Upper lobe of left lung (tissue), 6 donors: ENCODE results near the gene SYNE2. TPM values are rescaled to one million over a fixed set of nuclear protein-coding genes. Genes with fewer than 3 reads are reported as not detected.

Experiments used
- ATAC-seq, 2 donors: fragments of 200-7000 bp; cut with Tn5 transposase; one replicate each; pipeline ENCODE4 v1.9.1; 2022; ENCODE audit warnings: mild to moderate bottlenecking in 2 of 2, moderate library complexity in 2 of 2; ENCODE audit not compliant: low FRiP score in 2 of 2
- DNase-seq, 2 donors: peaks; one replicate each; pipeline ENCODE4 v3.0.0-alpha.2; 2019 to 2020
- H3K27ac ChIP-seq, 4 donors: fragments of 200-600 bp; sonication (generic); one replicate each; pipeline ENCODE4 v1.5.1; 2016 to 2019
- H3K27me3 ChIP-seq, 4 donors: fragments of 200-600 bp; sonication (generic); one replicate each; pipeline ENCODE4 v1.5.1; 2017 to 2019
- H3K36me3 ChIP-seq, 4 donors: fragments of 200-600 bp; sonication (generic); one replicate each; pipeline ENCODE4 v1.5.1; 2016 to 2019
- H3K4me1 ChIP-seq, 4 donors: fragments of 200-600 bp; sonication (generic); one replicate each; pipeline ENCODE4 v1.5.1; 2018 to 2019
- H3K4me3 ChIP-seq, 4 donors: fragments of 200-600 bp; sonication (generic); one replicate each; pipeline ENCODE4 v1.5.1; 2017 to 2019; ENCODE audit warnings: mild to moderate bottlenecking in 2 of 4, moderate library complexity in 1 of 4
- H3K9me3 ChIP-seq, 4 donors: fragments of 200-600 bp; sonication (generic); one replicate each; pipeline ENCODE4 v1.5.1; 2018 to 2019
- EP300 ChIP-seq, 4 donors: sonication (generic); formaldehyde crosslinking; IDR thresholded peaks; one replicate each; pipeline ENCODE4 v1.5.1; 2017; ENCODE audit warnings: antibody characterized with exemption in 4 of 4, control low read depth in 2 of 4
- POLR2A ChIP-seq, 4 donors: fragments of 450-650 bp; IDR thresholded peaks; one replicate each; pipeline ENCODE4 v1.5.1; 2016 to 2017; ENCODE audit warnings: antibody characterized with exemption in 4 of 4, mild to moderate bottlenecking in 2 of 4
- POLR2AphosphoS5 ChIP-seq, 2 donors: sonication (generic); formaldehyde crosslinking; IDR thresholded peaks; one replicate each; pipeline ENCODE4 v1.5.1; 2017; ENCODE audit warnings: antibody characterized with exemption in 2 of 2
- WGBS, 2 donors: methylation state at CpG; one replicate each; pipeline ENCODE4 v1.1.5; 2017 to 2018; 5-methylcytosine and 5-hydroxymethylcytosine counted together
- total RNA-seq, 6 donors: library from RNA; depleted of rRNA in 4 of 6; stranded (reverse); fragments of >200 nt in 4 of 6; gene quantifications; one replicate each; pipeline versions ENCODE4 v1.1.0 to v1.2.1, GENCODE V29; 2016 to 2021
- TF ChIP-seq, protein P1 (sequence below), 6 experiments: fragments of 450-650 bp in 4 of 6; fragments of 200-600 bp in 2 of 6; sonication (generic) in 2 of 6; IDR thresholded peaks; one replicate each; pipeline ENCODE4 v1.5.1; 2016 to 2019; ENCODE audit warnings: antibody characterized with exemption in 6 of 6
- donor health status: DM: no; HTN: no; CAD: no; lungs with moderate emphysema.
- donor health status: DM: no; HTN: yes; CAD: no; lungs with severe emphysema.

The SYNE2 gene
- total RNA-seq, 6 donors from 2014 or later = 75.8 to 439 (median 234) TPM

DNA sequence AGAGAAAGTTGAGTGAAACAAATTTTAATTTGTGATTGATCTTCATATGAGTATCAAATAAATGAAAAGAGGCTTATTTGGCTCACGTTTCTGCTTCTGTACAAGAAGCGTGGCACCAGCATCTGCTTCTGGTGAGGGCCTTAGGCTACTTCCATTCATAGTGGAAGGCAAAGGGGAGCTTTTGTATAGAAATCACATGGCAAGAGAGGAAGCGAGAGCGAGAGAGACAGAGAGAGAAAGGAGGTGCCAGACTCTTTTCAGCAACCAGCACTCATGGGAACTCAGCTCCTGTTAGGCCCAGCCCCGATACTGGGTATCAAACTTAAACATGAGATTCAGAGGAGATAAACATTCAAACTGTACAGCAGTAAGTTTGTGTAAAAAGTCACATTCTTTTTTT, 121.4 kb downstream of the SYNE2 start:
- no peak for ATAC-seq
- TF ChIP-seq EP300 (IDR thresholded peaks at IDR 0.05) = no peak
- TF ChIP-seq POLR2AphosphoS5 (IDR thresholded peaks at IDR 0.05) = no peak
- TF ChIP-seq, protein P1, sequence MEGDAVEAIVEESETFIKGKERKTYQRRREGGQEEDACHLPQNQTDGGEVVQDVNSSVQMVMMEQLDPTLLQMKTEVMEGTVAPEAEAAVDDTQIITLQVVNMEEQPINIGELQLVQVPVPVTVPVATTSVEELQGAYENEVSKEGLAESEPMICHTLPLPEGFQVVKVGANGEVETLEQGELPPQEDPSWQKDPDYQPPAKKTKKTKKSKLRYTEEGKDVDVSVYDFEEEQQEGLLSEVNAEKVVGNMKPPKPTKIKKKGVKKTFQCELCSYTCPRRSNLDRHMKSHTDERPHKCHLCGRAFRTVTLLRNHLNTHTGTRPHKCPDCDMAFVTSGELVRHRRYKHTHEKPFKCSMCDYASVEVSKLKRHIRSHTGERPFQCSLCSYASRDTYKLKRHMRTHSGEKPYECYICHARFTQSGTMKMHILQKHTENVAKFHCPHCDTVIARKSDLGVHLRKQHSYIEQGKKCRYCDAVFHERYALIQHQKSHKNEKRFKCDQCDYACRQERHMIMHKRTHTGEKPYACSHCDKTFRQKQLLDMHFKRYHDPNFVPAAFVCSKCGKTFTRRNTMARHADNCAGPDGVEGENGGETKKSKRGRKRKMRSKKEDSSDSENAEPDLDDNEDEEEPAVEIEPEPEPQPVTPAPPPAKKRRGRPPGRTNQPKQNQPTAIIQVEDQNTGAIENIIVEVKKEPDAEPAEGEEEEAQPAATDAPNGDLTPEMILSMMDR (IDR thresholded peaks at IDR 0.05) = no peak
- TF ChIP-seq POLR2A (IDR thresholded peaks at IDR 0.05) = no peak
- H3K27me3 ChIP-seq = no peaks in the 10 kb centered on the region
- peaks cover 0 to 31% (median 6%) of the 10 kb centered on the region in 4 donors for H3K36me3 ChIP-seq
- H3K9me3 ChIP-seq = no peaks in the 10 kb centered on the region
- DNase-seq = no peak
- H3K4me1 ChIP-seq = no peaks in the 10 kb centered on the region
- H3K27ac ChIP-seq = no peak overlapping the region
- H3K4me3 ChIP-seq = no peak overlapping the region
- 92 to 99% methylated on average over 5 of the region's 5 CpGs for WGBS, 2 donors

DNA sequence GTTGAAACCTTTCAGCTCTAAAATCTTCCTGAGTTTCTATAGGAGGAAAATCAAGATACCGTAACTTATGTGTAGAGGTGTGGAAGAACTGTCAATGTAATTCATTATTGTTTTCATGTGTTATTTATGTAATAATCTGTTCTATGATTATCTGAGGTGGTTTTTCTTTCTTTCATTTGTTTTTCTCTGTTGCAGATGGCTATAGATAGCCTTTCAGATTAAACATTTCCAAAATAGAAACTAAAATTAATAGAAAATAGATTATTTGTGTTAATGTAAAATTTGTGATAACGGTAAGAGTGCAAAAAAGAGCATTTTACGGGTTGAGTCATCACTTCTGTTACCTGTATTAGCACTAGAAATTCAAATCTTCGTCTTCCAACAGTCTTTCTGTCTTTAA, 128.8 kb downstream of the SYNE2 start:
- no peaks in the 10 kb centered on the region for H3K27me3 ChIP-seq
- H3K4me1 ChIP-seq = no peaks in the 10 kb centered on the region
- H3K27ac ChIP-seq = no peak overlapping the region
- peaks cover 0 to 67% (median 9%) of the 10 kb centered on the region in 4 donors for H3K36me3 ChIP-seq
- DNase-seq (no peak), ATAC-seq (no peak)
- no peak overlapping the region for H3K4me3 ChIP-seq
- H3K9me3 ChIP-seq = no peaks in the 10 kb centered on the region
- WGBS, 2 donors = 93 to 100% methylated on average over 4 of the region's 4 CpGs
- no peak for TF ChIP-seq EP300 (IDR thresholded peaks at IDR 0.05)
- TF ChIP-seq, protein P1 (IDR thresholded peaks at IDR 0.05) = no peak
- no peak for TF ChIP-seq POLR2A (IDR thresholded peaks at IDR 0.05)
- no peak for TF ChIP-seq POLR2AphosphoS5 (IDR thresholded peaks at IDR 0.05)

DNA sequence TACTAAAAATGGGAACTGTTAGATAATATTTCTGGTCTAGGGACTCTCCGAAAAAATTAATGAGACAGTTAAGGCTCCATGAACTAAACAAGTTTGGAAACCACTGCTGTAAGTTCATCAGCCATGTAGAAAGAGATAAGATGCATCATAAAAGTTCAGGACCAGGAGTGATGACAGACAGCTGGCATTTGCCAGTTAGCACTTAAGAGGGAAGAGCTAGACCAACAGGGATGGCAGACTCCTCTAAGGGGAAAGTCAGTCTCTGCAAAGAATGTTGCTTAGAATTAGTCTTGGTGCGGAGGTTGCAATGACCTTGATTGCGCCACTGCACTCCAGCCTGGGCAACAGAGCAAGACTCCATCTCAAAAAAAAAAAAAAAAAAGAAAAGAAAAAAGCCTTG, 129.4 kb downstream of the SYNE2 start:
- TF ChIP-seq POLR2AphosphoS5 (IDR thresholded peaks at IDR 0.05) (no peak), POLR2A (IDR thresholded peaks at IDR 0.05) (no peak), EP300 (IDR thresholded peaks at IDR 0.05) (no peak)
- TF ChIP-seq, protein P1 (IDR thresholded peaks at IDR 0.05) = no peak
- Histone ChIP-seq H3K36me3 (peaks cover 0 to 67% (median 7%) of the 10 kb centered on the region in 4 donors), H3K27ac (no peak overlapping the region), H3K4me3 (no peak overlapping the region), H3K4me1 (no peaks in the 10 kb centered on the region), H3K9me3 (no peaks in the 10 kb centered on the region), H3K27me3 (no peaks in the 10 kb centered on the region)
- no peak for ATAC-seq
- no peak for DNase-seq
- WGBS, 2 donors = 95 to 96% methylated on average over 3 of the region's 3 CpGs

DNA sequence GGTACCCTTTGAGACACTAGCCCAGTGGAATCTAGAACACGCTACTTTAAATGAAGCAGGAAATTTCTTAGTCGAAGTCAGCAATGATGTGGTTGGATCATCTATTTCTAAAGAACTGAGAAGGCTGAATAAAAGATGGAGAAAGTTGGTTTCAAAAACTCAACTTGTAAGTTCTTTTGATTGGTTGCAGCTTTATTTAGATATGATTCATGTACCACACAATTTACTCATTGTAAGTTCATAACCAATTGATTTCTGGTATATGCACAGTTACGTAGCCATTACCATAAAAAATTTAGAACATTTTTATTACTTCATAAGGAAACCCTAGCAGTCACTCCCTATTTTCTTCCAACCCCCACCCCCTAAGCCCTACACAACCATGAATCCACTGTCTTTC, 129.8 kb downstream of the SYNE2 start:
- Histone ChIP-seq H3K4me3 (no peak overlapping the region), H3K9me3 (no peaks in the 10 kb centered on the region), H3K4me1 (no peaks in the 10 kb centered on the region), H3K27me3 (no peaks in the 10 kb centered on the region), H3K36me3 (peaks cover 0 to 62% (median 5%) of the 10 kb centered on the region in 4 donors), H3K27ac (no peak overlapping the region)
- DNase-seq (no peak), ATAC-seq (no peak)
- TF ChIP-seq, protein P1 (IDR thresholded peaks at IDR 0.05) = no peak
- TF ChIP-seq POLR2AphosphoS5 (IDR thresholded peaks at IDR 0.05) = no peak
- no peak for TF ChIP-seq EP300 (IDR thresholded peaks at IDR 0.05)
- TF ChIP-seq POLR2A (IDR thresholded peaks at IDR 0.05) = no peak
- WGBS, 2 donors = 92 to 95% methylated on average over 3 of the region's 3 CpGs

DNA sequence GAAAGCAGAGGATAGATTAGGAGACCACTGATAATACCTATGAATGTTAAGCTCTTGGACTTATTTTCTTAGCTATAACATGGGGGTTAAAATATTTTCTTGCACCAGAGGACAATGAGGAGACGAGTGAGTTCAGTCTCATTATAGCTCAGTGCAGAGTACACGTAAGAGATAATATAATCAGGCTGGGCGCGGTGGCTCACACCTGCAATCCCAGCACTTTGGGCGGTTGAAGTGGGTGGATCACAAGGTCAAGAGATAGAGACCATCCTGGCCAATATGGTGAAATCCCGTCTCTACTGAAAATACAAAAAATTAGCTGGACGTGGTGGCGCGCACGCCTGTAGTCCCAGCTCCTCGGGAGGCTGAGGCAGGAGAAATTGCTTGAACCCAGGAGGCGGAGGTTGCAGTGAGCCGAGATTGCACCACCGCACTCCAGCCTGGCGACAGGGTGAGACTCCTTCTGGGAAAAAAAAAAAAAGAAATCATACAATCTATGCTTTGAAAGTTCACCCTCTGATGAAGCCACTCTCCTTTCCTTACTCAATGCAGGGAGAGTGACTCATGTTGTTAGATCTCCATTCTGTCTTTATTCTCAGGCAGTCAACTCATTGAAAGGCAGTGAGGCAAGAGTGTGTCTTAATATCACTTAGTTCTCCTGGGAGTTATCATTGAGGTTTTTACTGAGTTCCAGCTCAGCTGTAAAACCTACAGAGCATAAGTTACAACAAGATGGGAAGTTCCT, 134.2 kb downstream of the SYNE2 start:
- H3K36me3 ChIP-seq = peaks cover 0 to 59% (median 5%) of the 10 kb centered on the region in 4 donors
- 95 to 99% methylated on average over 15 of the region's 15 CpGs for WGBS, 2 donors
- ATAC-seq = peak in 1 of 2 donors; percentile 45

More for the DNA sequence above, 134.2 kb downstream of the SYNE2 start:
- peak in 1 of 2 donors; percentile 29 for DNase-seq
- Histone ChIP-seq H3K9me3 (no peaks in the 10 kb centered on the region), H3K27me3 (no peaks in the 10 kb centered on the region), H3K4me1 (no peaks in the 10 kb centered on the region), H3K27ac (no peak overlapping the region), H3K4me3 (no peak overlapping the region)
- TF ChIP-seq POLR2AphosphoS5 (IDR thresholded peaks at IDR 0.05) (no peak), POLR2A (IDR thresholded peaks at IDR 0.05) (no peak), EP300 (IDR thresholded peaks at IDR 0.05) (no peak)
- TF ChIP-seq, protein P1 (IDR thresholded peaks at IDR 0.05) = no peak
